T-helper 17 cell (primary cell): ENCODE results near the gene MRGPRF. TPM values are rescaled to one million over a fixed set of nuclear protein-coding genes. Genes with fewer than 3 reads are reported as not detected.

Source experiments
- ATAC-seq: fragments of 150-1000 bp; cut with Tn5 transposase; 2 replicates; pipeline ENCODE4 v1.10.0; 2021; ENCODE audit warnings: mild to moderate bottlenecking, moderate library complexity
- DNase-seq, 3 donors: peaks; one replicate each; pipeline versions ENCODE4 v3.0.0 to v3.0.0-alpha.2; 2020 to 2021
- H3K9me3 ChIP-seq: one replicate; pipeline ENCODE4 v1.7.0; 2013; ENCODE audit warnings: low read length, mild to moderate bottlenecking; ENCODE audit not compliant: control insufficient read depth, poor library complexity, severe bottlenecking
- H3K27ac Mint-ChIP-seq: one replicate; pipeline ENCODE4 v1.8.0; 2022; ENCODE audit warnings: mild to moderate bottlenecking, moderate library complexity, mixed read lengths
- H3K27me3 Mint-ChIP-seq: one replicate; pipeline ENCODE4 v1.8.0; 2022; ENCODE audit warnings: mixed read lengths
- H3K36me3 Mint-ChIP-seq: one replicate; pipeline ENCODE4 v1.8.0; 2022; ENCODE audit warnings: low read depth, mixed read lengths
- H3K4me1 Mint-ChIP-seq: one replicate; pipeline ENCODE4 v1.8.0; 2022; ENCODE audit warnings: mild to moderate bottlenecking, mixed read lengths
- H3K4me3 Mint-ChIP-seq: one replicate; pipeline ENCODE4 v1.8.0; 2022; ENCODE audit warnings: mild to moderate bottlenecking, moderate library complexity, mixed read lengths
- total RNA-seq, 4 donors: library from RNA in 2 of 4; stranded (reverse) in 2 of 4; gene quantifications; one replicate each; pipeline ENCODE4 v1.2.3 and lab custom pipeline; 2022 to 2026

MRGPRF gene
- total RNA-seq, 2 donors from 2014 or later, result not detected

DNA sequence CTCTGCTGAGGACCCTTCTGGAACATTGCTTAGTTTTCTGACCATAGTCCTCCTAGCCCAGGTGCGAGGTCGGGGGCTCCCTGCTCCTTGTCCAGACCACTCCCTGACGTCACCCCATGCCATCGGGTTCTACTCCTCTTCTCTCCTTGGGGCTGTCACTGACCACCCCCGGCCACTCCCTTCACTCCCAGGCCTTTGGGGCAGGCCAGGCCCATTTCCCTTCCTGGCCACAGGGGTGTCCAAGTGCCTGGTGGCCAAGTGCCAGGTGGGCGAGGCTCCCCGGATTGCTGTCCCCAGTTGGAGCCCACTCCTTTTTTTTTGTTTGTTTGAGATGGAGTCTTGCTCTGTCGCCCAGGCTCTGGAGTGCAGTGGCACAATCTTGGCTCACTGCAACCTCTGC, 51.8 kb downstream of the MRGPRF start:
- no peak overlapping the region for H3K27ac Mint-ChIP-seq
- no peak overlapping the region for H3K4me3 Mint-ChIP-seq
- peaks cover 2% of the 10 kb centered on the region for H3K36me3 Mint-ChIP-seq
- ATAC-seq (no peak), DNase-seq (no peak)
- H3K4me1 Mint-ChIP-seq, result peaks cover 20% of the 10 kb centered on the region
- H3K9me3 ChIP-seq, result no peaks in the 10 kb centered on the region
- peaks cover 10% of the 10 kb centered on the region for H3K27me3 Mint-ChIP-seq

- ATAC-seq (no peak), DNase-seq (no peak)
- Mint-ChIP-seq H3K27ac (peak overlapping the region; percentile 29), H3K27me3 (peaks cover 10% of the 10 kb centered on the region), H3K36me3 (peaks cover 2% of the 10 kb centered on the region), H3K4me1 (peaks cover 15% of the 10 kb centered on the region), H3K4me3 (peak overlapping the region; percentile 47)
- no peaks in the 10 kb centered on the region for H3K9me3 ChIP-seq
Measured at GRCh38 chr11:68960294-68961071, 52.6 kb downstream of the MRGPRF start.

DNA sequence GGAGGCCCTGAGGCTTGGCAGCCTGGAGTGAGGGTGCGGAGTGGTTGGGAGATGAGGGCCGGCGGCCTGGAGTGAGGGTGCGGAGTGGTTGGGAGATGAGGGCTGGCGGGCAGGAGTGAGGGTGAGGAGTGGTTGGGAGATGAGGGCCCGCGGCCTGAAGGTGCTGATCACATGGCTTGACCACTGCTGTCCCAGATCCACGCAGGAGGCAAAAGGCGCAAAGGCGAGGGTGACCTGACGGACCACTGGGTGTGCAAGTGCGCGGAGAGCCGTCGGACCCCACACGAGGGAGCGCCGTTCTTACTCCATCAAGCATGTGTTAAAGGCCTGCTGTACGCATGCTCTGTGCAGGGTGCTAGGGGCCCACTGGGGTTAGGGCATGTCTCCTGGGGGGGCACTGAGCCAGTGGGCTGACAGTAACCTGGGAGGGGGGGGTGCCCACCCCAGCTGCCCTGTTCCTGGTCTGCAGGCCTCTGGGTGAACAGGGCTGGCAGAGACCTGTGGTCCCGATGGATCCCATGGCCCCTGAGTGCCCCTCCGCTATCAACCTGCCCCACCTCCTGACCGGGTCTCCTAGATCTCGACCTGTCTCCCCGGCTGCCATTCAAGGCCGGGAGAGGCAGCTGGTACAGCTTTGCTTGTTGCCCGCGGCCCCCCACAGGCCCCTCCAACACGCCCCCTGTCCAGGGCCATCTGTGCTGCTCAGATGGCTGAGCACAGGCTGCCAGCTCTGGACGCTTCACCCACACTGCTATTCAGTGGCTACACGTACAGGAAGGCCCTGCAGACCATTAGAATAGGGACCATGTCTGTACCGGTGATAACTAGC, 53.4 kb downstream of the MRGPRF start:
- H3K4me3 Mint-ChIP-seq, result no peak overlapping the region
- peak overlapping the region; percentile 29 for H3K27ac Mint-ChIP-seq
- H3K4me1 Mint-ChIP-seq, result peaks cover 15% of the 10 kb centered on the region
- DNase-seq, result no peak
- peaks cover 10% of the 10 kb centered on the region for H3K27me3 Mint-ChIP-seq
- H3K36me3 Mint-ChIP-seq, result peaks cover 2% of the 10 kb centered on the region
- no peaks in the 10 kb centered on the region for H3K9me3 ChIP-seq
- ATAC-seq, result no peak

GRCh38 chr11:68958211-68958610, 54.8 kb downstream of the MRGPRF start:
- no peak overlapping the region for H3K4me3 Mint-ChIP-seq
- H3K36me3 Mint-ChIP-seq, result peaks cover 2% of the 10 kb centered on the region
- H3K27ac Mint-ChIP-seq, result no peak overlapping the region
- H3K9me3 ChIP-seq, result no peaks in the 10 kb centered on the region
- peaks cover 15% of the 10 kb centered on the region for H3K4me1 Mint-ChIP-seq
- no peak for DNase-seq
- peaks cover 10% of the 10 kb centered on the region for H3K27me3 Mint-ChIP-seq
- no peak for ATAC-seq

GRCh38 chr11:68956547-68957254, 56.3 kb downstream of the MRGPRF start:
- H3K4me3 Mint-ChIP-seq, result peak overlapping the region; percentile 5
- H3K9me3 ChIP-seq, result no peaks in the 10 kb centered on the region
- no peak for DNase-seq
- no peaks in the 10 kb centered on the region for H3K36me3 Mint-ChIP-seq
- no peak overlapping the region for H3K27ac Mint-ChIP-seq
- peaks cover 9% of the 10 kb centered on the region for H3K27me3 Mint-ChIP-seq
- ATAC-seq, result no peak
- peaks cover 5% of the 10 kb centered on the region for H3K4me1 Mint-ChIP-seq

- no peaks in the 10 kb centered on the region for H3K9me3 ChIP-seq
- ATAC-seq (peak; percentile 61), DNase-seq (peak; percentile 15 to 29 (median 22))
- Mint-ChIP-seq H3K27me3 (peaks cover 4% of the 10 kb centered on the region), H3K27ac (no peak overlapping the region), H3K36me3 (no peaks in the 10 kb centered on the region), H3K4me1 (peaks cover 5% of the 10 kb centered on the region), H3K4me3 (no peak overlapping the region)
Measured at GRCh38 chr11:68956142-68956541, 56.9 kb downstream of the MRGPRF start.

- no peak overlapping the region for H3K27ac Mint-ChIP-seq
- H3K36me3 Mint-ChIP-seq, result no peaks in the 10 kb centered on the region
- peaks cover 4% of the 10 kb centered on the region for H3K27me3 Mint-ChIP-seq
- DNase-seq, result no peak
- H3K9me3 ChIP-seq, result no peaks in the 10 kb centered on the region
- H3K4me3 Mint-ChIP-seq, result no peak overlapping the region
- peaks cover 5% of the 10 kb centered on the region for H3K4me1 Mint-ChIP-seq
- ATAC-seq, result no peak
Measured at GRCh38 chr11:68955607-68955958, 57.5 kb downstream of the MRGPRF start.

DNA sequence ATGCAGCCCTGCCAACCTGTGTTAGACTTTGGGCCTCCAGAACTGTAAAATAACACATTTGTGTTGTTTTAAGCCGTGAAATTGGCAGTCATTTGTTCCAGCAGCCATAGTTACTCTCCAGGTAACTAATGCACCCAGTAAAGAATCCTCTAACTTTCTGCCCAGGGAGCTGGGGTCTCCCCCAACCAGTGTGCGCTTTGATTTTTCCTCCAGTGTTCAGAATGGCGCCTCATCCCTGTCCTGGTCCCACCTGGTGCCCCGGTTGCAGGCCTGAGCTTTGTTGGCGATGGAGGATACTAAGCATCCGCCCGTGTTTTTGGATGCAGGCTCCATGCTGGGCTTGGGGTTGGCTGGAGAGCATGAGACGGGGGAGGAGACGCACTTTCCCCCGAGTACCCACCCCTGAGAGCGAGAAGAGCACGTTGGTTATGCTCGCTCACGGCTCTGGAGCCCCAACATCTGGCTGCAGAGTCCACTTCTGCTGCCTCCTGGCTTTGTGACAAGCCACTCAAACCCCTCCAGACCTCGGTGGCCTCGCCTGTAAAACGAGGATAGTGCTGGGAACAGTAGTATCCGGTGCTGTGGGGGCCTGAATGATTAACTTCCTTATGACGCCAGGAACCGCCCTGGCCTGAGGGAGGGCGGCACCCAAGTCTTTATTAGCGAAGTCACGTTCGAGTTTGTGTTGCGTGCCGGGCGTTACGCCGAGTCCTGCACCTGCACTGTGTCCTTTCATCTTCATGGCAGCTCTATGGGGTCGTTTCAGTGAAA, 58.0 kb downstream of the MRGPRF start:
- DNase-seq (no peak), ATAC-seq (peak; percentile 32)
- Mint-ChIP-seq H3K4me1 (peaks cover 5% of the 10 kb centered on the region), H3K36me3 (no peaks in the 10 kb centered on the region), H3K4me3 (no peak overlapping the region), H3K27ac (no peak overlapping the region), H3K27me3 (peaks cover 4% of the 10 kb centered on the region)
- no peaks in the 10 kb centered on the region for H3K9me3 ChIP-seq

Other genes starting within 250 kb of the MRGPRF start
- gene CPT1A, start 171.3 kb downstream of the MRGPRF start, total RNA-seq, result 10 to 100 TPM; 29.5 to 33.3 TPM
- 10 to 100 TPM; 34.4 to 37.2 TPM for gene MRPL21, start 109.4 kb downstream of the MRGPRF start, total RNA-seq
- gene IGHMBP2, start 109.4 kb downstream of the MRGPRF start, total RNA-seq, result 10 to 100 TPM; 27.5 to 28.4 TPM
- not detected for gene MRGPRD, start 32.3 kb downstream of the MRGPRF start, total RNA-seq
- 10 to 100 TPM in 1 of 2 donors, 1 to 10 TPM in 1; 9.1 to 16.4 TPM for gene TPCN2, start 35.7 kb upstream of the MRGPRF start, total RNA-seq
- under 1 TPM; 0.22 to 0.34 TPM for gene SMIM38, start 142.7 kb upstream of the MRGPRF start, total RNA-seq